Cortex of kidney (tissue), 1 donor: ENCODE results near the gene JPH3.

Source experiments
- DNase-seq: peaks from one replicate; lab custom pipeline; 2025; lab: John Stamatoyannopoulos, UW

JPH3 gene

GRCh38 chr16:87697792-87698191 is 95.5 kb downstream of the JPH3 start:
- DNase-seq, result no peak

DNA sequence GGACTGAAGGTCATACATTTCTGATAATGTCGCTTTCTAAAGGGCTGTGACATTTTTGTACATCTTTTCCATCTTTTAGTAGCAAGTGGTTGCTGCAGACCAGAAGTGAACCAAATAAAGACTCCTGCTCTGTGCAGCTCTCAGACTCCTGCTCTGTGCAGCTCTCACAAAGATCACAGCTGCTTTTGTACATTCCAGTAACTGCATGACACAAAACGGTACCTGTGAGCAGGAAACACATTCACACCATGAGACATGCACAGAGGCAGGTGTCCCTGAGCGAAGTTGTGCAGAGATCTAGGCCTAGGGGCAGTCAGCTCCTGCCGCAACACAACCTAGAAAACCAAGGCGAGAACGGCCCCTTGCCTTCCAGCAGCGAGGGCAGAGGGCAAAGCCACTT is 95.9 kb downstream of the JPH3 start:
- DNase-seq, result no peak

- no peak for DNase-seq
These were observed 96.4 kb downstream of the JPH3 start for GRCh38 chr16:87698676-87699199.

DNA sequence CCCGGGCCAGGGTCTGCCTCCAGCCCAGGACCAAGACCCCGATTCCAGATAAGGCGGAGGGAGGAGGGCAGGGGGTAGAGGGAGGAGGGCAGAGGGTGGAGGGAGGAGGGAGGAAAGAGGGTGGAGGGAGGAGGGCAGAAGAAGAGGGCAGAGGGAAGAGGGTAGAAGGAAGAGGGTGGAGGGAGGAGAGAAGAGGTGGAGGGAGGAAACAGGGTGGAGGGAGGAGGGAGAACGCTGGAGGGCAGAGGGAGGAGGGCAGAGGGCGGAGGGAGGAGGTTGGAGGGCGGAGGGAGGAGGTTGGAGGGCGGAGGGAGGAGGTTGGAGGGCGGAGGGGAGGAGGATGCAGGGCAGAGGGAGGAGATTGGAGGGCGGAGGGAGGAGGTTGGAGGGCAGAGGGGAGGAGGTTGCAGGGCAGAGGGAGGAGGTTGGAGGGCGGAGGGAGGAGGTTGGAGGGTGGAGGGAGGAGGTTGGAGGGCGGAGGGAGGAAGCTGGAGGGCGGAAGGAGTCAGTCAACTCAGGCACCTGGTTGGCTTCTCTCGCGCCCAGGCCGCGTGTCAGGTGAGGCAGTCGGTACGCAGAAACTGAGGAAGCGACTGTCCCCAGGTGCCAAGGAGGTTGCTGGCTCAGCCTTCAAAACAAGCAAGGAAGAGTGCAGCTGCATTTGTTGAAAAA is 98.2 kb downstream of the JPH3 start:
- DNase-seq, result no peak

DNA sequence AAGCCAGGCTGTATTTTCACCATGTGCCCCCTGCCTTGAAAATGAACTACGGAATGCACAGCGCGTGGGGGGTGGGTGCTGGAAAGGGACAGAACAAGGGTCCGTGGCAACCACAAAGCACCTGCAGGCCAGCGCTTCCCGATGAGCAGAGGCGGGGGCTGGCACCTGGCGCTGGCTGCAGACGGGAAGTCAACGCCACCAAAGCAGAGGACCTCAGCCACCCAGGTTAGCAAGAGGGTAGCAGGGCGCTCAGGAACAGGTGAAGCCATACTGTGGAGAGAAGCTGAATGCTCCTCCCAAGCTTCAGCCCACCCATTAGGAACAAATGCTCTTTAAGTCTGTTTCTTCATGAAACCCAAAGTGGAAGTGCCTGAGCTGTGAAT is 98.8 kb downstream of the JPH3 start:
- no peak for DNase-seq

DNA sequence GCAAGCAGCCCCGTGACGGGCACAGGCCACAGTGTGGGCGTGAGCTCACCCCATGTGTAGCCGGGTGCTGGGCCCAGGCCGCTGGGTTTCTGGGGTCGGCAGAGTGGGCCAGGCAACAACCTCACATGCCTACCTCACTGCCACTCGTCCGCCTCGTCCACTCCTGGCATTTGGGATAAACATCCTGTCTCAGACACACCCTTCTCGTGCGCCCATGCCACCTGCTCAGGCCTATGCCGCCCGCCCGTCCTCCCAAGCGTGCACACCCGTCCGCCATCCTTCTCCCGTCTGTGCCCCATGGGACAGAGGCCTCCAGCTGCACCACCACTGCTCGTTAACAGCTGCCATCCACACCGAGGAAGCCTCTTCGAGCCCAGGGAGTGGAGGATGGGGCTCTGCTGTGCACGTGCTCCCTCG is 99.2 kb downstream of the JPH3 start:
- DNase-seq, result no peak

- no peak for DNase-seq
These were observed 100.1 kb downstream of the JPH3 start for GRCh38 chr16:87702325-87702811.

GRCh38 chr16:87703071-87703470 is 100.8 kb downstream of the JPH3 start:
- DNase-seq, result no peak

GRCh38 chr16:87703835-87704375 is 101.6 kb downstream of the JPH3 start:
- no peak for DNase-seq

- no peak for DNase-seq
These were observed 102.5 kb downstream of the JPH3 start for GRCh38 chr16:87704754-87705353.

- DNase-seq, result no peak
These were observed 103.5 kb downstream of the JPH3 start for GRCh38 chr16:87705771-87706277.

- DNase-seq, result no peak
These were observed 104.1 kb downstream of the JPH3 start for GRCh38 chr16:87706278-87707000.

DNA sequence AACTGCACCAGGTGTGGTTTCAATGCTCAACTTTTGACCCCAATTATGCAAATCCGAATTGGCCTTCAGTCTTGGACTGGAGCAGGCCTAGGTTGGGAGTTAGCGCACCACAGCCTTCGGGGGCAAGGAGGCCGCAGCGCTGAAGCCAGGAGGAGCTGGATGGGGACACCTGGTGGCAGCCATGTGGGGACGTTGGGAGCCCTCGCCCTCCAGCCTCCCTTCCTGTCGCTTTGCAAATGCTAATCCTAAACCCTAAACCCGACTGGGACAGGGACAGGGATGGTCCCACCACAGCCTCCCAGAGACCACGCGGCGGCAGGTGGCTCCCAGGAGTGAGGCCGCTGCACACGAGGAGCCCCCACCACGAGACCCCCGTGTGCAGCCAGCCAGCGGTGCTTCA is 104.8 kb downstream of the JPH3 start:
- DNase-seq, result no peak

DNA sequence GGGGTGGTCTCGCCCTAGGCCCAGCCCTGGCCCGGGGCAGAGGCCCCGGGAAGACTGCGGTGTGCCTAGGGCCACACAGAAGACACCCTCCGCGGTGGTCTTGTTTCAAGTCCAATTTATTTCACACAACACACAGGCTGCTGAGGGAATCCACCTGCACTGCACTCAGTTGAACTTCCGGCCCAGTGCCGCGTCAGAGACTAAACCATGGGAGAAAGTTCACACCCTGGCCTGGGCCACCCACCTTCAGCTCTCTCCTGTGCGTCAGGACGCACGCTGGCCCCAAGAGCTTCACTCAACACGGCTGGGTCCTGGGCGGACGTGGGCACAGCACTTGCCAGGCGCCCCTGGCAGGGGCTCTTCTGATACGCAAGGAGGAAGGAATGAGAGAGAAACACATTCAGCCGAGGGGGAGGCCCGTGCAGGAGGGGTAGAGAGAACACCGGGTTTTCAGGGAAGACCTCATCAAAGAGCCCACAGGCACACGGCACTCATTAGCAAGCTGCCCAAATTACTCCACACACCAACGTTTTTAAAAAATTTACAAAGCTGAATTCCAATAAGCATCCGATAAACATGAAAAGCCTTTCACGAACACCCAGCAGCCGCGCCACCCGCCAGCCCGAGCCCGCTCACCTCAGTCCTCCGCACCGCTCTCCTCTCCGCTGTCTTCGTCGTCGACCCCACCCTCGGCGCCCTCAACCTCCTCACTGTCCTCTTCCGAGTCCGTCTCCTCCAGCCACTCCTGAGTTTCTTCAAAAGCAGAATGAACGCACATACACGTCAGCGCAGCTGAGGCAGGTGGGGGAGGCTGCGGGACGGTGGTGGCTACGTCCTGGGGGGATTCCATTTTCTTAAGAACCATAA is 105.6 kb downstream of the JPH3 start:
- DNase-seq, result no peak

DNA sequence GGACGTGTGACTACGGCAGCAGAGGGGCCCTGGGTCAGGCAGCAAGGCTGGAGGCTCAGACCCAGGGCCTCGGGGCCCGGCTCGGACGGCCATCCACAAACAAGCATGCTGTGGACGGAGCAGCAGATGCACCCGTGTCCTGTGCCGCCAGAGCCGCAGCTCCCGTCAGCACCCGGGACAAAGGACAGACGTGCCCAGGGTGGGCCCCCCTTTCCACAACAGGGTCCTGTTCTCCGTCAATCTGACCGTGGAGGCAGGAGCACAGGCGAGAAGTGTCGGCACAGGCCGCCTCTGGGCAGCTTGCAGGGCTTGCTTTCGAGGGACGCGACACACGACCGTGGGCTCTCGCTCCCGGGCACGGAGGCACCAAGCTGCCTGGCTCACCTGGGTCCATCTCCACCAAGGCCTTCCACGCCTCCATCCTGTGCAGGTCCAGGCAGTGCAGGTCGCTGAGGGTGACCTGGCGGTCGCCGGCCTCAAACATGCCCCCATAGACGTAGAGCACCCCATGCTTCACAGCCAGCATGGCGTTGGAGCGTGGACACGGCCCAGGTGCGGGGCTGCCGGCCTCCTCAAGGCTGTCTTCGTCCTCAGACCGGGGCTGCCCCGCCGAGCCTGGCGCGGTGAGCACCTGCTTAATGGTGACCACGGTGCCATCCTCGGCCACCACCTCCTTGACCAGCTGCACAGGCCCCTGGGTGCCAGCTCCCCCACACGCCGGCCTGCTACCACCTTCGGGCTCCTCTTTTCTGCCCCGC is 106.8 kb downstream of the JPH3 start:
- no peak for DNase-seq

DNA sequence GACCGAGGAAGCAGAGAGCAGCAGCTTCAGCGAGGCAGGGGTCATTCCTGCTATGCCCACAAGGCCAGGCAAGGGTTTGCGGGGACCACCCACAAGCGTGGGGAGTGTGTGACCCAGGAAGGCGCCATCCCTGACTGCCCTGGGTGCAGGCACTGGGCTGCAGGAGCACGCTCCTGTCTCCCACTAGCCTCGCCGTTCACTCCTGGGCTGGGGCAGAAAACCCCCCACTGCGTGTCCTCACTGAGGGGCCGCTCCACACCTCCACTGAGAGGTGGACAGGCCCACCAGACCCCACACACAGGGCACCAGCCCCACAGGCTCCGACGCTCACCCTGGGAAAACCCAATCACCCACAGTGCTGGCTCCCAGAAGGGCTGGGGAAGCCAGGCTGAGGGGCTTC is 107.4 kb downstream of the JPH3 start:
- DNase-seq, result no peak

- DNase-seq, result no peak
These were observed 108.6 kb downstream of the JPH3 start for GRCh38 chr16:87710887-87711286.

DNA sequence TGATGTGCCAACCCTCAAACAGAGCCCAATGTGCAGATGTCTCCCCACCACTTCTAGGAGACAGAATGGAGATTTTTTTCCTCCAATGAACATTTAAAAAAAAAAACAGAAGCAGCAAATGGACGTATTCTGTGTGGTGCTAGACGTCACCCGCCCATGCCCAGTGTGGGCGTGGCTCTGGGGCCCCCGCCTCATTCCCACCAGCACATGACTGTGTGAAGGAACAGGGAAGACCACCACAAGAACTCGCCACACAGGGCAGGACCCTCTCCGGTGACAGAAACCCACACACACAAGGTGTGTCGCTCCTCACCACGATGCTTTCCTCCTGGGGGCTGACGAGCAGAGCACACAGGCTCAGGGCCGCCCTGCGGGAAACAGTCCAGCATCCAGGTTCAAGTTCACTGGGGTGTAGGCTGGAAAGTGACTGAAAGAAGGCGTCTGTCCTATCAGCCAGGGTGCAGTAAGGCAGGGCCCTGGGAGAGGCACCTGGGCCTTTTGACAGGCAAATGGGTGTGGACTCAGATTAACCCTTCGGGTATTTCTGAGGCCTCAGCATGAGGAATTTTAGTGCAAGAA is 110.0 kb downstream of the JPH3 start:
- no peak for DNase-seq

GRCh38 chr16:87713451-87714229 is 111.3 kb downstream of the JPH3 start:
- DNase-seq, result no peak

GRCh38 chr16:87715231-87715630 is 112.9 kb downstream of the JPH3 start:
- DNase-seq, result no peak
